HG02642 (cell line): ENCODE data around the gene PRAC2.

Source experiments
- ATAC-seq: cut with Tn5 transposase; IDR thresholded peaks from one replicate; pipeline ENCODE4 v1.9.1; 2021; ENCODE audit warnings: mild to moderate bottlenecking; ENCODE audit not compliant: unreplicated experiment, poor library complexity

PRAC2 gene

DNA sequence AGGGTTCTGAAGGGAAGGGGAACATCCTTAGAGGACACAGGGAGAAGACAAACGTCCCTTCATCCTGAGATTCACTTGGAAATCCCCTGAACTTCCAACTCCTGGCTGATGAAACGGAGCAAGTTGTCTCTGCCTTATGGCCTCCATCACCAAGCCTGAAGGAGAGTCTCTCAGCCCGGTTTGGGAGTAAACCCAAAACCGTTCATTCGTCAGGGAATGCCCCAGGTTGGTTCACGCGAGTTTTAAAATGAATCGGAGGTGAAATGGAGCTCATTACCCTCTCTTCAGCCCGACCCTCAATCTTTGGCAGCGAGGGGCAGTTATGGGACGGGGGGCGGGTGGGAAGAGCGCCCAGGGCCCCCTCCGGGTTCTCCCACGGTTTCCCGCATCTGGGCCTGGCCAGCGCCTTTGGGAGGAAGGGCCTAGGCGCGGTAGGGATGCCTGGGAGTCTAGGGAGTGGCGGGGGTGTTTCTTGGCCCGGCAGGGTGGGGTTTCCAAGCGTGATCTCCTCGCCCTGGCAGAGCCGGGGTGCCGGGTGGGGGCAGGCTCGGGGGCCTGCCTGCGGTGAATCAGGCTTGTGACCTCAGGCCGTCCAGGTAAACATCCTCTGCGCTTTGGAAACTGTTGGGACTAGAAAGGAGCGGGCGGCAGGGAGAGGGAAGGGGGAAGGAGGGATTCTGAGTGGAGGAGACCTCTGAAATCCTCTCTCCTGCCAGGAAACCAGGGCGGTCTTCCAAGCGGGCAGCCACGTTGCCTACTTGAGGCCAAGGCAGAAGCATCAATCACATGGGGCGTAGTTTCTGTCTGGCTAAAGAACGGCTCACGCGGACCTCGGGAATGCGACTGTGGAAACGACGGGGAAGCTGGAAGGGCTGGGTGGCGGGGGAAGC is 29.7 kb downstream of the PRAC2 start:
- no peak for ATAC-seq

- ATAC-seq = no peak
These were observed 31.0 kb downstream of the PRAC2 start for GRCh38 chr17:48753794-48754499.

GRCh38 chr17:48754500-48755261 is 31.7 kb downstream of the PRAC2 start:
- ATAC-seq = no peak

DNA sequence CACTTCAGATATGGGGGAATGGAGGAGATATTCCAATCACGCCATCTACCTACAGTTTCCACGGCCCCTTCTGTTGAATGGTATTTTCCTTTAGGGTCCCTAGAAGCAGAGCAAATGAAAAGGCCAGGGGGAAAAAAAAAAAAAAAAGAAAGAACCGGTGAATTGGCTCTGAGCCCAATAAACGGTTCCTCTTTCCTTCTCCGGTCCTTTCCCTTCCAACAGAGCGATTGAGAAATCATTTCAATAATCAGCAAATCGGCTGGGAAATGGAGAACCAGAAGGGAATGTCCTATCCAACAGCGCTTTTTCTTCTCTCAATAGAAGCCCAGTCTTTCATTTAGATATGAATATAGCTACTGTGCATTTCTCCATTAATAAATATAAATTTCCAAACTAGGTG is 32.4 kb downstream of the PRAC2 start:
- no peak for ATAC-seq

- no peak for ATAC-seq
These were observed 33.9 kb downstream of the PRAC2 start for GRCh38 chr17:48756830-48757251.

DNA sequence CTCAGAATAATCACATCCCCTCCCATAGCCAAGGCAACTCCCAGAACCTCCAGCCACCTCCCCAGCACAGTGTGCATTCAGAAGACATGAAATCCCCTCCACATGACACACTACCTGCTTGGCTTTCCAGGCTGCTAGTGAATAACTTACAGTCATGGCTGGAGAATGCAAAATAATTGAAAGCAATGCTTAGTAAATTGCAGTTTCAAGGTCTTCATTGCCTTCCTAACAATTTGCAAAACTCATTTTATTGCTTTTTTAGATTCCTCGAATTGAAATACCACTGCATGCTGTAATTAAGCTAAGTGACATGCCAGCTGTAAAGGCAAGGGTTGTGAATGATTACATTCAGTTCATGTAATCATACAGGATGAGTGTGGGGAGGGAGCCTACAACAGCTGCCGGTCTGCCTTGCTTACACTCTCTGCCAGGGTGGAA is 34.6 kb downstream of the PRAC2 start:
- no peak for ATAC-seq

GRCh38 chr17:48759288-48759687 is 36.3 kb downstream of the PRAC2 start:
- no peak for ATAC-seq

GRCh38 chr17:48760411-48760810 is 37.4 kb downstream of the PRAC2 start:
- no peak for ATAC-seq

DNA sequence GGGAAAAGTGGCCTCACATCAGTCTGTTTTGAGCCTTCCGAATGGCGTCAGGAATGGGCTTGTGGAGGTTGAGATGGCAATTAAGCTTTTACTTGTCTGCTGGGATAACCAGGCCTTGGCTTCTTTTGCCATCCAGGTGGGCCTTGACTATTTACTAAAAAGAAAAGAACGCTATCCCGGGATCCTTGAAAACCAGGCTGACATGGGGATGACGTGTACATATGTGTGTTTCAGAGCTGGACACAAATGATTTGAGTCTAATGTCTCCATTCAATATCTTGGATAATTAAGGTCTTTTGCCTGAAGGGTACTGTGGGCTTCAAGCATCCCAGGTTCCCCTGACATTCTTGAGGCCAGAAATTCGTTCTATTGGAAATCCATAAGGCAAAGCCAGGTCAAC is 38.1 kb downstream of the PRAC2 start:
- ATAC-seq = no peak

GRCh38 chr17:48767263-48767774 is 44.3 kb downstream of the PRAC2 start:
- ATAC-seq = no peak

DNA sequence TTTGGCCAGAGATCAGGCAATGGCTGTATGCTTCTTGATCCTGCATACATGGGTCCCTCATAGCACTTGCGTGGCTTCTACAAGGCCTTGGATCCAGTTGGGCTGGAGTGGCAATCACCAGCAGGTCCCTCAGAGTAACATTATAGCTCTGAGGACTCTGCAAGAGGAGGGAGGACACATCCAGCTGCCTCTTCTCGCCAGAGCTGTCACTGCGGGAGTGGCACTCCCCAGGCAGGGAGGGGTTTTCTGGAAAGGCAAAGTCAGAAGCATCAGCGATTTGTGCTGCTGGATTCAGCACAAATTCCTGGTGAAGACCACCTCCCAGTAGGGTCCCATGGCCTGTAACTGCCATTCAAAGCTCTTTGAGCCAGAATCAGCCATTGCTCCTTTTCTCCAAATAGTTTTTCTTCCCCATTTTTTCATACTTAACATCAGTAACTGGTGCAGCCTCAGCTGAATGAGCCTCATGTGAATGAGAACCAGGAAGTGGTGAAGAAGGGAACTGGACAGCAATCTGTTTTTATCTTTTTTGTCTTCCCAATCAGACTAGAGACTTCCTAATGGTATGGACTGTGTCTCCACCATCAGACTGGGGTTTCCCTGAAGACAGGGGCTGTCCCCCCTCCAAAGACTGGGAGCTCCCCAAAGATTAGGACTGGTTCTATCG is 46.2 kb downstream of the PRAC2 start:
- no peak for ATAC-seq

- no peak for ATAC-seq
These were observed 48.0 kb downstream of the PRAC2 start for GRCh38 chr17:48770954-48771353.

- no peak for ATAC-seq
These were observed 50.3 kb downstream of the PRAC2 start for GRCh38 chr17:48773245-48773644.
